ENCODE measurements around the gene RHBDL2.
"Not testable (repeated sequence)": the region's sequence is repeated elsewhere in the genome, so short reads cannot be mapped to it uniquely, and the experiment has no call there.

RHBDL2 gene

GRCh38 chr1:38941527-38942019, at the start of gene RHBDL2:
Gene RHBDL2, minus strand, starts transcription at chr1:38941830. Its CDS starts 22,618 bp downstream, at chr1:38919212.
- in situ Hi-C loops (cut with MboI; ENCODE audit: low sequenced_read_pairs), result no loop called here

DNA sequence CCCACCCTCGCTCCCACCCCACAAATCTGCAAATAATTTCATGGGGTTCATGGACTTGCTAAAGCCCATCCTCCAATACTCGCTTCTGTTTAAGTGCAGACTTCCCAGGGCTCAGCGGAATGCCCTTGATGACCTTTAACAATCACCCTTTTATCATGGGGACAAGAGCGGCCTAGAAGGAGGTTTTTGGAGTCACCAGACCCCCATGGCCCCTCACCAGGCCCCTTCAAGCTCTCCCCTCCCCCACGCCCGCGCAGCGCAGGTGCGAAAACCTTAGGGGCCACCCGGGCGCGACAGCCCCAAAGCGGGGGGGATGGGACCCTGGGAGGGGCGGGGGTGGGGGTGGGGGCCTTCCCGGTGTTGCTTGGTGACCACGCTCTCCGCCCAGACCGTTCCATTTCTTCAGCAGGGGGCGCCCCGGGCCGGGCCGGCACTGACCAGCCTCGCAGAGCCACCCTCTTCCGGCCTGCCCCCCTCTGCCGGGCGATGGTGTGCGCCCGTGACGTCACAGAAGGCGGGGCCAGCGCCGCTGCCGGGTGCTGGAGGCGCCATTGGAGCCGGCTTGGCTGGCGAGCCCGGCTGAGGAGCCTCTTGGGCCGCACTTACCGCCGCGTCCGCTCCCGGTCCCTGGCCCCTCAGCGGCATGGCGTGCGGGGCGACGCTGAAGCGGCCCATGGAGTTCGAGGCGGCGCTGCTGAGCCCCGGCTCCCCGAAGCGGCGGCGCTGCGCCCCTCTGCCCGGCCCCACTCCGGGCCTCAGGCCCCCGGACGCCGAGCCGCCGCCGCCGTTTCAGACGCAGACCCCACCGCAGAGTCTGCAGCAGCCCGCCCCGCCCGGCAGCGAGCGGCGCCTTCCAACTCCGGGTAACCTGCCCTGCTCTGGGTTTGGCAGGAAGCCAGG, 49.4 kb upstream of the RHBDL2 start, which contains the start of gene AKIRIN1:
Gene AKIRIN1, plus strand, starts transcription at position 539 of the 900 bp plus-strand sequence. Its CDS starts 105 bp downstream, at position 644.
- in situ Hi-C loops (cut with MboI; ENCODE audit: low sequenced_read_pairs), result no loop called here

DNA sequence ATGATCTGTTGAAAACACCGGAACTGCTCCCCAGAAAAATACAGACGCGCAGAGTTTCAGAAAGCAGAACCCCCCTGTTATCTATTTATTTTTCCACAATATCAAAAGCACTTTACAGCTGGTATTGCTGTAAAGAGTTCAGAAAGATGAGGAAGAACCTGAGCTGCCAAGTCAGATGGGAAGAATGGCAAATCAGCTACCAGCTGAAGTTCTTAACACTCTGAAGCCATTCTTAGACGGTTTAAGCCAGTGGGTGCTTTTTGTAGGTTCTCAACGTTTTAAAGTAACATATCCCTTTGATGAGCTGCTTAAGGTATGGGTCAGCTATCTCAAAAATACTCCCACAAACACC, 48.7 kb upstream of the RHBDL2 start:
- in situ Hi-C loops (cut with MboI; ENCODE audit: low sequenced_read_pairs), result no loop called here

GRCh38 chr1:38989979-38990378, 48.3 kb upstream of the RHBDL2 start:
- in situ Hi-C loops (cut with MboI; ENCODE audit: low sequenced_read_pairs), result no loop called here

DNA sequence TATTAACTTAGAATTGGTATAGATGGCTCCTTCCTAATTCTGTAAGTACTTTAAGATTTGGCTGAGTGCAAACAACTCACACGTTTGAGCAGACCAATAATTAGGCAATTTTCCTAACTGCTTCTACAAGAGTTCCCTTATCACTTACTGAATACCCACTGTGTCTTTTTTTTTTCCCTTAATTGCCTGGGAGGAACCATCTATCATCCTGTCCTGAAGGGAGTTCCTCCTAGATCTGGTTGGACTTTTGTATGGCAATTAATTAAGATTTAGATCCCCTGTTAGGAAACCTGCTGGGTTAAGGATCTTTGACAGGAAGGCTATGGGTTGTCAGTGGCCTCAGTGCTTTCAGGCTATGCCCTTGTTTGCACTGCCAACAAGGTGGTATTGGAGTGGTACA, 37.8 kb upstream of the RHBDL2 start:
- in situ Hi-C loops (cut with MboI; ENCODE audit: low sequenced_read_pairs), result not testable (repeated sequence)

GRCh38 chr1:38978245-38978542, 36.6 kb upstream of the RHBDL2 start:
- in situ Hi-C loops (cut with MboI; ENCODE audit: low sequenced_read_pairs), result not testable (repeated sequence)

GRCh38 chr1:38977399-38978244, 36.0 kb upstream of the RHBDL2 start:
- in situ Hi-C loops (cut with MboI; ENCODE audit: low sequenced_read_pairs), result not testable (repeated sequence)

- in situ Hi-C loops (cut with MboI; ENCODE audit: low sequenced_read_pairs), result no loop called here
Observed at GRCh38 chr1:38973659-38974437, 32.2 kb upstream of the RHBDL2 start.

GRCh38 chr1:38973145-38973544, 31.5 kb upstream of the RHBDL2 start:
- in situ Hi-C loops (cut with MboI; ENCODE audit: low sequenced_read_pairs), result not testable (repeated sequence)

- in situ Hi-C loops (cut with MboI; ENCODE audit: low sequenced_read_pairs), result no loop called here
Observed at GRCh38 chr1:38964140-38964548, 22.5 kb upstream of the RHBDL2 start.

- in situ Hi-C loops (cut with MboI; ENCODE audit: low sequenced_read_pairs), result no loop called here
Observed at GRCh38 chr1:38962560-38962959, 20.9 kb upstream of the RHBDL2 start.

DNA sequence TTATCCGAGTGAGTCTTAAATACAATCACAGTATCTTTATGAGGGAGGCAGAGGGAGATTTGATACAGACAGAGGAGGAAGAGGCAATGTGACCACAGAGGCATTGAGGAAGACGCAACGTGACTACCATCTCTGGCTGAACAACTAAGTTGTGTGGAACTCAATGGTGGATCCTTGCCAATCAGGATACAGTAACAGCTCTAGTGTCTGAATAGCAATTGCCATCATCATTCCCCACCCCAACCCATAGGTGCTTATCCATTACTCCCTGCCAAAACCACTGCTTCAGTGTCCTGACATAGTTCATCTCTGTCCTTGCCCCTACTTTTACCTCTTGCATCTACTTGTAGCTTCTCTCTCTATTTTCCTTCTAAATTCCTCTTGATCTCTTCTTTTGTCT, 20.5 kb upstream of the RHBDL2 start:
- in situ Hi-C loops (cut with MboI; ENCODE audit: low sequenced_read_pairs), result no loop called here

GRCh38 chr1:38958967-38959366, 17.3 kb upstream of the RHBDL2 start:
- in situ Hi-C loops (cut with MboI; ENCODE audit: low sequenced_read_pairs), result no loop called here

- in situ Hi-C loops (cut with MboI; ENCODE audit: low sequenced_read_pairs), result no loop called here
Observed at GRCh38 chr1:38953433-38953860, 11.8 kb upstream of the RHBDL2 start.

DNA sequence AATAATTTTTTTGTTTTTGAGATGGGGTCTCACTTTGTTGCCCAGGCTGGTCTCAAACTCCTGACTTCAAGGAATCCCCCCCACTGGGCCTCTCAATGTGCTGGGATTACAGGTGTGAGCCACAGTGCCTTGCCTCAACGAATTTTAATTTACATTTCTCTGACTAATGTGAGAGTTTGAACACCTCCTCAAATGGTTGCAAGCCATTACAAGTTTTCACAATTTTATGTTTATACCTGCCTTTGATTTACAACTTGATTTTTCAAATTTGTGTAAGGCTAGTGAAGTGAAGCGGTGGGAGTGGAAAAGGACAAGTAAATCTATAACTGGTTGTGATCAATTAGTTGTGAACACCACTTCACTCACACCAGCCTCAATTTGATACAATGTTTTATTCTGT, 8.9 kb upstream of the RHBDL2 start:
- in situ Hi-C loops (cut with MboI; ENCODE audit: low sequenced_read_pairs), result no loop called here

DNA sequence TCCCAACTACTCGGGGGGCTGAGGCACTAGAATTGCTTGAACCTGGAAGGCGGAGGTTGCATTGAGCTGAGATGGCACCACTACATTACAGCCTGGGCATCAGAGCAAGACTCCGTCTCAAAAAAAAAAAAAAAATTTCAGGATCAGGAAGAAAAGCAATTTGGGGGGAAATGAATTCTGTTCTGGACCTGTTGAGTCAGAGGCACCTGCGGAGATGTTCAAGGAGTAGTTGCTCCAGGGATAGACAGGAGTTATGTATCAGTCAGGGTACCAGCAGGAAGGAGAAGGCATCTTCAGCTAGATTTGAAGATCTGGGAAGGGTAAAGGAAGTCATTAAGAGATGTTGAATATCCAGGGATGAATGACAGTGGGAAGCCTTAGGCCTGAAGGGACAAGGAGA, 2.9 kb upstream of the RHBDL2 start:
- in situ Hi-C loops (cut with MboI; ENCODE audit: low sequenced_read_pairs), result no loop called here

GRCh38 chr1:38942664-38943428, 1.2 kb upstream of the RHBDL2 start:
- in situ Hi-C loops (cut with MboI; ENCODE audit: low sequenced_read_pairs), result no loop called here

DNA sequence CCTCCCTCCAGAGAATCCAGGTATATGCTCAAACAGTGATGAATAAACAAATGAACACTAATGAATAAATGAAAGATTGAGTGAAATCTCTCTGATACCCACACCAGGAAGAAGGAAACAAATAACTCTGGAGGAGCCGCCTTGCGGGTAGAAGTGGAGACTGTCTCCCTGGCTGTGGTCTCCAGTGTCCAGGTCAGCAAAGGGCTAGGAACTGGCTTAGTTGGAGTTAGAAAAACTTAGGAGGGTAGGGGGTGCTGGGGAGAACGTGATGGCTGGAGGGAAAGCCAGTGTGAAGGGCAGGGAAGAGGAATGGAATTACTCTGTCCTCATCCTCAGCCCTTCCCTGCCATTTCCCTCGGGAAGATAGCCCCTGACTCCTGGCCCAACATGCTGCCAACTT, 537 bp downstream of the RHBDL2 start:
- in situ Hi-C loops (cut with MboI; ENCODE audit: low sequenced_read_pairs), result no loop called here

DNA sequence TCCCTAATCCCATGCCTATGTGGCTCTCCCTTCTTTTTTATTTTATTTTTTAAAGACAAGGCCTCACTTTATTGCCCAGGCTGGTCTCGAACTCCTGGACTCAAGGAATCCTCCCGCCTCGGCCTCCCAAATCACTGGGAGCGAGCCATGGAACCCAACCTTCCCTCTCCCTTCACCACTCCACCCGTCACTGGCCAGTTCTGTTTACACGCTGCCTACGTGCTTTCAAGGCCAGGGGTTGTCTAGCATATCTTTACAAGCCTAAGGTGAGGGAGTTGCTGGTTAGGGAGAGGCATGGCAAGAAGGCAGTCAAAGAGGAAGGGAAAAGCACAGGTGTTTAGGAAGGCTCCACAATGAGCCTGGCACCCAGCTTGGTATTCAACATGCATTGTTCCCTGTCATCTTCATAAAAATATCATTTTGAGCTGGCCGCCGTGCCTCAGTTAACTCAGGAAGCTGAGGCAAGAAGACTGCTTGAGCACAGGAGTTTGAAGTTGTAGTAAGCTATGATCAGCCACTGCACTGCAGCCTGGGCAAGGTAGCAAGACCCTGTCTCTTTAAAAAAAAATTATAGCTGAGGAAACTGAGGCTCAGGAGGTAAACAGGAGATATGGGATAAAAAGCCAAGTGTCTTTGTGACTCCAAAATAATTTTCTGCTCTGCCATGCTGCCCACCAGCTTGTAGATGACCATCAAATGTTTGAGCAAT, 1.1 kb downstream of the RHBDL2 start:
- in situ Hi-C loops (cut with MboI; ENCODE audit: low sequenced_read_pairs), result no loop called here
